ENCODE results near the gene VNN1. TPM values are rescaled to one million over a fixed set of nuclear protein-coding genes. Genes with fewer than 3 reads are reported as not detected.

Gene VNN1
- total RNA-seq, 1 donor from 2014 or later = 0.07 TPM

DNA sequence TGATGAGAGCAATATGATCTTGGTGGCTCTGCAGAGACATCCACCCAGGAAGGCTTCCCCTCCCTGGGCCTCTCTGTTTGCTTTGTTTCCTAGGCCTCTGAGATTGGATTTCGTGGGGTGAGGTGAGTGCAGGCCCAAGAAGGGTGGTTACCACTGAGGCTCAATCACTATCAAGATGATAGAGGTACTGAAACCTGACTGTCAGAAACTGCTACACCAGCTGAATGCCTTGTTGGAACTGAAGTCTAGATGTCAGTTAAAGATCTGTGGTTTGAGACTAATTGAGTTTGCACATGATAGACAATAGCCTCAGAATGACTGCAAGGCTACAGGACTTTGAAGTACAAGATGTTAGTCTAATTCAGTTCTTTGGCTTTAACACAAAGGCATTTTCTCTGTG, 15.2 kb downstream of the VNN1 start:
- Histone ChIP-seq H3K4me3 (ENCODE audit: insufficient read depth, low read depth, low read length) (no peak overlapping the region), H3K27me3 (ENCODE audit: insufficient read depth, low read length) (no peaks in the 10 kb centered on the region), H3K4me1 (ENCODE audit: insufficient read depth, low read length) (no peaks in the 10 kb centered on the region), H4K20me1 (ENCODE audit: insufficient read depth, low read length) (no peaks in the 10 kb centered on the region), H3K27ac (ENCODE audit: low read depth, low read length) (no peak overlapping the region), H3K79me2 (ENCODE audit: insufficient read depth, low read length) (no peaks in the 10 kb centered on the region), H3K36me3 (ENCODE audit: insufficient read depth, low read length) (no peaks in the 10 kb centered on the region), H3K9ac (ENCODE audit: low read length) (no peak overlapping the region), H2AFZ (ENCODE audit: low read depth, low read length) (no peak overlapping the region), H3K4me2 (ENCODE audit: low read length) (no peak overlapping the region), H3K9me3 (ENCODE audit: insufficient read depth, low read depth, low read length) (no peaks in the 10 kb centered on the region)
- DNase-seq (ENCODE audit: low read depth) = no peak
- no peak for FAIRE-seq
- Mint-ChIP-seq H3K27me3 (ENCODE audit: low read depth, unreplicated experiment) (no peaks in the 10 kb centered on the region), H3K36me3 (ENCODE audit: low read depth, unreplicated experiment) (peaks cover 2% of the 10 kb centered on the region), H3K4me3 (ENCODE audit: unreplicated experiment) (no peak overlapping the region), H3K27ac (ENCODE audit: unreplicated experiment) (no peak overlapping the region), H3K9me3 (ENCODE audit: unreplicated experiment) (peaks cover 11% of the 10 kb centered on the region), H3K4me1 (ENCODE audit: low read depth, unreplicated experiment) (no peaks in the 10 kb centered on the region)
- TF ChIP-seq, protein P1, sequence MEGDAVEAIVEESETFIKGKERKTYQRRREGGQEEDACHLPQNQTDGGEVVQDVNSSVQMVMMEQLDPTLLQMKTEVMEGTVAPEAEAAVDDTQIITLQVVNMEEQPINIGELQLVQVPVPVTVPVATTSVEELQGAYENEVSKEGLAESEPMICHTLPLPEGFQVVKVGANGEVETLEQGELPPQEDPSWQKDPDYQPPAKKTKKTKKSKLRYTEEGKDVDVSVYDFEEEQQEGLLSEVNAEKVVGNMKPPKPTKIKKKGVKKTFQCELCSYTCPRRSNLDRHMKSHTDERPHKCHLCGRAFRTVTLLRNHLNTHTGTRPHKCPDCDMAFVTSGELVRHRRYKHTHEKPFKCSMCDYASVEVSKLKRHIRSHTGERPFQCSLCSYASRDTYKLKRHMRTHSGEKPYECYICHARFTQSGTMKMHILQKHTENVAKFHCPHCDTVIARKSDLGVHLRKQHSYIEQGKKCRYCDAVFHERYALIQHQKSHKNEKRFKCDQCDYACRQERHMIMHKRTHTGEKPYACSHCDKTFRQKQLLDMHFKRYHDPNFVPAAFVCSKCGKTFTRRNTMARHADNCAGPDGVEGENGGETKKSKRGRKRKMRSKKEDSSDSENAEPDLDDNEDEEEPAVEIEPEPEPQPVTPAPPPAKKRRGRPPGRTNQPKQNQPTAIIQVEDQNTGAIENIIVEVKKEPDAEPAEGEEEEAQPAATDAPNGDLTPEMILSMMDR (IDR thresholded peaks at IDR 0.05; ENCODE audit: insufficient read depth, low read depth, low read length) = no peak
- no peak for TF ChIP-seq EZH2 (IDR thresholded peaks at IDR 0.05; ENCODE audit: insufficient read depth, low read length)

DNA sequence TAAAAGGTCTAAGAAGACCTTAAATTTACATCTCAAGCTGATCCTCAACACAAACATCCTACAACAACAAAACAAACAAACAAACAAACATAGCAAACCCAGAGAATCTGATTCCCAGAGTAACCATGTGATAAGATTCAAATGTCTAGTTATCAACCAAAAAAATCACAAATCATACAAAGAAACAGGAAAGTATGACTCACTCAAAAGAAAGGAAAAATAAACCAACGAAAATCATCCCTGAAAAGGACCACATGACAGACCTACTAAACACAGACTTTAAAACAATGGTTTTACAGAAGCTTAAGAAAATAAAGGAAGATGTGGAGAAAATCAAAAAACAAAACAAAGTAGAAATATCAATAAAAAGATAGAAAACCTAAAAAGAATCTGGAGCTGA, 18.1 kb downstream of the VNN1 start:
- FAIRE-seq (no peak), DNase-seq (ENCODE audit: low read depth) (no peak)
- Mint-ChIP-seq H3K9me3 (ENCODE audit: unreplicated experiment) (peaks cover 11% of the 10 kb centered on the region), H3K4me1 (ENCODE audit: low read depth, unreplicated experiment) (no peaks in the 10 kb centered on the region), H3K4me3 (ENCODE audit: unreplicated experiment) (no peak overlapping the region), H3K27ac (ENCODE audit: unreplicated experiment) (no peak overlapping the region), H3K27me3 (ENCODE audit: low read depth, unreplicated experiment) (no peaks in the 10 kb centered on the region), H3K36me3 (ENCODE audit: low read depth, unreplicated experiment) (peaks cover 2% of the 10 kb centered on the region)
- Histone ChIP-seq H3K27me3 (ENCODE audit: insufficient read depth, low read length) (no peaks in the 10 kb centered on the region), H3K4me2 (ENCODE audit: low read length) (no peak overlapping the region), H3K4me1 (ENCODE audit: insufficient read depth, low read length) (no peaks in the 10 kb centered on the region), H2AFZ (ENCODE audit: low read depth, low read length) (no peak overlapping the region), H3K36me3 (ENCODE audit: insufficient read depth, low read length) (no peaks in the 10 kb centered on the region), H3K4me3 (ENCODE audit: insufficient read depth, low read depth, low read length) (no peak overlapping the region), H3K27ac (ENCODE audit: low read depth, low read length) (no peak overlapping the region), H3K79me2 (ENCODE audit: insufficient read depth, low read length) (no peaks in the 10 kb centered on the region), H3K9me3 (ENCODE audit: insufficient read depth, low read depth, low read length) (no peaks in the 10 kb centered on the region), H3K9ac (ENCODE audit: low read length) (no peak overlapping the region), H4K20me1 (ENCODE audit: insufficient read depth, low read length) (no peaks in the 10 kb centered on the region)
- TF ChIP-seq, protein P1 (IDR thresholded peaks at IDR 0.05; ENCODE audit: insufficient read depth, low read depth, low read length) = no peak
- TF ChIP-seq EZH2 (IDR thresholded peaks at IDR 0.05; ENCODE audit: insufficient read depth, low read length) = no peak

DNA sequence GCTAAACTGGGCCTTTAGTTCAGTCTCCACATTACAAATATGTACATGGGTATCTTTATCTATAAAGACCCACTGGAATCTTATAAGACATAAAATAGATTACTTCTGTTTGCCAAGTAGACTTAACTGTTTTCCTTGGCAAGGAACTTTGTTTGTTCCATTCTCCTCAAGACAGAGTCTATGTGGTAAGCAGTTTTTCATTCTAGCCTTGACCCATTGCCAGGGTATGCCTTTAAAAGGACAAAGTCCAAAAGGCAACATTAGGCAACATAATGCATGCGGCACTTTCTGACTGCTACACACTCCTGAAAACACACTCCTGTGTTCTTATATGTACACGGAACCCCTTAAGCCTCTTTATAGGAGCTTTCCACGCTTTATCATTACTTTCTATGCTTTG, 20.4 kb downstream of the VNN1 start:
- H3K36me3 Mint-ChIP-seq (ENCODE audit: low read depth, unreplicated experiment) = peaks cover 2% of the 10 kb centered on the region
- no peaks in the 10 kb centered on the region for H4K20me1 ChIP-seq (ENCODE audit: insufficient read depth, low read length)
- DNase-seq (ENCODE audit: low read depth) (peak; percentile 70), FAIRE-seq (no peak)
- H3K4me2 ChIP-seq (ENCODE audit: low read length) = no peak overlapping the region
- H3K9me3 Mint-ChIP-seq (ENCODE audit: unreplicated experiment) = peaks cover 11% of the 10 kb centered on the region
- H3K27ac ChIP-seq (ENCODE audit: low read depth, low read length) = no peak overlapping the region
- H3K27me3 Mint-ChIP-seq (ENCODE audit: low read depth, unreplicated experiment) = peaks cover 2% of the 10 kb centered on the region
- H3K4me3 Mint-ChIP-seq (ENCODE audit: unreplicated experiment) = no peak overlapping the region
- no peaks in the 10 kb centered on the region for H3K36me3 ChIP-seq (ENCODE audit: insufficient read depth, low read length)
- TF ChIP-seq, protein P1 (IDR thresholded peaks at IDR 0.05; ENCODE audit: insufficient read depth, low read depth, low read length) = no peak
- TF ChIP-seq EZH2 (IDR thresholded peaks at IDR 0.05; ENCODE audit: insufficient read depth, low read length) = no peak
- no peak overlapping the region for H3K27ac Mint-ChIP-seq (ENCODE audit: unreplicated experiment)
- no peak overlapping the region for H3K9ac ChIP-seq (ENCODE audit: low read length)
- H3K9me3 ChIP-seq (ENCODE audit: insufficient read depth, low read depth, low read length) = no peaks in the 10 kb centered on the region
- no peaks in the 10 kb centered on the region for H3K4me1 Mint-ChIP-seq (ENCODE audit: low read depth, unreplicated experiment)
- H3K4me3 ChIP-seq (ENCODE audit: insufficient read depth, low read depth, low read length) = no peak overlapping the region
- no peak overlapping the region for H2AFZ ChIP-seq (ENCODE audit: low read depth, low read length)
- H3K4me1 ChIP-seq (ENCODE audit: insufficient read depth, low read length) = no peaks in the 10 kb centered on the region
- no peaks in the 10 kb centered on the region for H3K79me2 ChIP-seq (ENCODE audit: insufficient read depth, low read length)
- peaks cover 3% of the 10 kb centered on the region for H3K27me3 ChIP-seq (ENCODE audit: insufficient read depth, low read length)
